ENCODE data around the gene PROCA1.
A peak's percentile ranks its signal among the peaks of the same experiment; 100 is the strongest.

PROCA1 gene

DNA sequence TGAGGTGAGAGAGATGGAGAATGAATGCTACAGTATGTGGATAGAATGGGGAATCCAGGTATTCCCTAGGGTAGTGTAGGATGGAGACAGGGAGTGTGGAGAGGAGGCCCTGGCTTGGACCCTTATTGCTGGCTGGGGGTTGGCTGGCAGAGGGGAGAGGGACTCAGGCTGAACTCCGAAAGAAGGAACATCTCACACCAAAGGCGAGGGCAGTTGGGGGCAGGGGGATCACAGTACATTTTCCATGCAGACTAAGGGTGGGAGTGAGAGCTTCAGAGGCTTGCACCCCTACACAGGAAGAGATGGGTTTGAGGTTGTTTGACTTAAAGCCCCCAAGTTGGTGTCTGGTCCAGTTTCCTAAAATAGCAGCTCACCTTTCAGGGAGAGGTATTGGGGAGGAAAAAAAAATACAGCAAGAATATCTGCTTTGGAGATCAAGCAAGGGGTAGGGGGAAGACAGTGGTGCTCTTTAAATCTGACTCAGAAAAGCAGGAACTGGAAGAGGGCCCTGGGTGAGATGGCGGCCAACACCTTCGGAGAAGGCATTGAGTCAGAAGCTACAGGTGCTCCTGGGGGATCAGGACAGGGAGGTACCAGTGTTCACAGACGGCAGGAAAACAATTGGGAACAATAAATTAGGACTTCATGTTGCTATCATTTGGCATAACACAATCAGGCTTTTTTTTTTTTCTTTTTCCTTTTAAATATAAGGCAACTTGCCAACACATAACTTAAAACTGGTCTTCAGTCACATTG lies 44.5 kb upstream of the PROCA1 start:
- peaks cover 3% of the 10 kb centered on the region for H3K79me2 ChIP-seq
- H3K9ac ChIP-seq, result no peak overlapping the region
- H3K36me3 ChIP-seq (ENCODE audit: control insufficient read depth, insufficient read depth, low read length), result no peaks in the 10 kb centered on the region
- H3K4me3 ChIP-seq (ENCODE audit: low read depth, low read length), result no peak overlapping the region
- no peaks in the 10 kb centered on the region for H3K9me3 ChIP-seq (ENCODE audit: control insufficient read depth, low read length)
- TF ChIP-seq, protein P1, sequence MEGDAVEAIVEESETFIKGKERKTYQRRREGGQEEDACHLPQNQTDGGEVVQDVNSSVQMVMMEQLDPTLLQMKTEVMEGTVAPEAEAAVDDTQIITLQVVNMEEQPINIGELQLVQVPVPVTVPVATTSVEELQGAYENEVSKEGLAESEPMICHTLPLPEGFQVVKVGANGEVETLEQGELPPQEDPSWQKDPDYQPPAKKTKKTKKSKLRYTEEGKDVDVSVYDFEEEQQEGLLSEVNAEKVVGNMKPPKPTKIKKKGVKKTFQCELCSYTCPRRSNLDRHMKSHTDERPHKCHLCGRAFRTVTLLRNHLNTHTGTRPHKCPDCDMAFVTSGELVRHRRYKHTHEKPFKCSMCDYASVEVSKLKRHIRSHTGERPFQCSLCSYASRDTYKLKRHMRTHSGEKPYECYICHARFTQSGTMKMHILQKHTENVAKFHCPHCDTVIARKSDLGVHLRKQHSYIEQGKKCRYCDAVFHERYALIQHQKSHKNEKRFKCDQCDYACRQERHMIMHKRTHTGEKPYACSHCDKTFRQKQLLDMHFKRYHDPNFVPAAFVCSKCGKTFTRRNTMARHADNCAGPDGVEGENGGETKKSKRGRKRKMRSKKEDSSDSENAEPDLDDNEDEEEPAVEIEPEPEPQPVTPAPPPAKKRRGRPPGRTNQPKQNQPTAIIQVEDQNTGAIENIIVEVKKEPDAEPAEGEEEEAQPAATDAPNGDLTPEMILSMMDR (IDR thresholded peaks at IDR 0.05), result no peak
- H3K27ac ChIP-seq, result no peak overlapping the region
- no peak overlapping the region for H3K4me2 ChIP-seq (ENCODE audit: low read length)
- no peaks in the 10 kb centered on the region for H3K4me1 ChIP-seq
- H3K27me3 ChIP-seq (ENCODE audit: control insufficient read depth, insufficient read depth, low read length), result no peaks in the 10 kb centered on the region
- no peak overlapping the region for H2AFZ ChIP-seq

DNA sequence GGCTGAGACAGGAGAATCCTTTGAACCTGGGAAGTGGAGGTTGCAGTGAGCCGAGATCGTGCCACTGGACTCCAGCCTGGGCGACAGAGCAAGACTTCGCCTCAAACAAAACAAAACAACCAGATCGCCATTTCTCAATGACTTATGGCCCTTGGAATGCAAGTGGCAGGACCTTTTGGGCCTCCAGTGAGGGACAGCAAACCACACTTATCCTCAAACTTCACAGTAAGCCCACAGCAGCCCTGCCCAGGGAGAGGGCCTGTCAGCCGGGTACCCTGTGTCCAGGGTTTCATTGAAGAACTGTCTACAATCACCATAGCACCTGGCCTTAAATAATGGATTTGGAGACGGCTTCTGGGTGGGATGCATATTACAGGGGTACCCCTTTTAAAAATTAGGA lies 43.8 kb upstream of the PROCA1 start:
- H3K4me2 ChIP-seq (ENCODE audit: low read length), result no peak overlapping the region
- TF ChIP-seq, protein P1 (IDR thresholded peaks at IDR 0.05), result no peak

DNA sequence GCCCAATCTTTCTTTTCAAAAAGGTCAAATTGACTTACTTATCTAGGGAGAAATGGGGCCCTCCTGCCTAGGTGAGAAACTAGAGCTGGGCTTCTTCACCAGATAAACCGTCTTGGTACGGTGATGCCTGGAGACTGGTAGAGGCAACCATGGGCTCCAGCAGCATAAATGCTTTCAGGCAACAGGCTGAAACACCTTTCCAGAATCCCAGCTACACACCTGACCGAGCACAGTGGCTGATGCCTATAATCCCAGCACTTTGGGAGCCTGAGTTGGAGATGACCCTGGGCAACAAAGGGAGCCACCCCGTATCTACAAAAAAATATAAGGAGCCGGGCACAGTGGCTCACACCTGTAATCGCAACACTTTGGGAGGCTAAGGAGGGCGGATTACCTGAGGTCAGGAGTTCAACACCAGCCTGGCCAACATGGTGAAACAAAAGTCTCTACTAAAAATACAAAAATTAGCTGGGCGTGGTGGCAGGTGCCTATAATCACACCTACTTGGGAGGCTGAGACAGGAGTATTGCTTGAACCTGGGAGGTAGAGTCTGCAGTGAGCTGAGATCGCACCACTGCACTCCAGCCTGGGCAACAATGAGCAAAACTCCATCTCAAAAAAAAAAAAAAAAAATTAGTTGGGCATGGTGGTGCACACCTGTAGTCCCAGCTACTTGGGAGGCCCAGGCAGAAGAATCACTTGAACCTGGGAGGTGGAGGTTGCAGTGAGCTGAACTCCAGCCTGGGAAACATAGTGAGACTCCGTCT lies 40.1 kb upstream of the PROCA1 start:
- H3K4me3 ChIP-seq (ENCODE audit: low read depth, low read length), result no peak overlapping the region
- H3K4me2 ChIP-seq (ENCODE audit: low read length), result no peak overlapping the region
- H3K9me3 ChIP-seq (ENCODE audit: control insufficient read depth, low read length), result no peaks in the 10 kb centered on the region
- no peak overlapping the region for H3K9ac ChIP-seq
- peaks cover 10% of the 10 kb centered on the region for H3K4me1 ChIP-seq
- H2AFZ ChIP-seq, result no peak overlapping the region
- TF ChIP-seq, protein P1 (IDR thresholded peaks at IDR 0.05), result no peak
- no peaks in the 10 kb centered on the region for H3K27me3 ChIP-seq (ENCODE audit: control insufficient read depth, insufficient read depth, low read length)
- no peaks in the 10 kb centered on the region for H3K36me3 ChIP-seq (ENCODE audit: control insufficient read depth, insufficient read depth, low read length)
- no peak overlapping the region for H3K27ac ChIP-seq
- H3K79me2 ChIP-seq, result peaks cover 3% of the 10 kb centered on the region

More for the DNA sequence above, 43.8 kb upstream of the PROCA1 start:
- Histone ChIP-seq H3K27me3 (ENCODE audit: control insufficient read depth, insufficient read depth, low read length) (no peaks in the 10 kb centered on the region), H3K79me2 (peaks cover 5% of the 10 kb centered on the region), H3K4me1 (no peaks in the 10 kb centered on the region), H3K36me3 (ENCODE audit: control insufficient read depth, insufficient read depth, low read length) (no peaks in the 10 kb centered on the region), H3K4me3 (ENCODE audit: low read depth, low read length) (no peak overlapping the region), H3K9ac (no peak overlapping the region), H3K27ac (no peak overlapping the region), H3K9me3 (ENCODE audit: control insufficient read depth, low read length) (no peaks in the 10 kb centered on the region), H2AFZ (no peak overlapping the region)

GRCh38 chr17:28750178-28751047 lies 38.7 kb upstream of the PROCA1 start:
- peak overlapping the region; percentile 0 for H3K27ac ChIP-seq
- TF ChIP-seq, protein P1 (IDR thresholded peaks at IDR 0.05), result peak; percentile 99
- no peaks in the 10 kb centered on the region for H3K27me3 ChIP-seq (ENCODE audit: control insufficient read depth, insufficient read depth, low read length)
- no peaks in the 10 kb centered on the region for H3K9me3 ChIP-seq (ENCODE audit: control insufficient read depth, low read length)
- peaks cover 3% of the 10 kb centered on the region for H3K79me2 ChIP-seq
- no peaks in the 10 kb centered on the region for H3K36me3 ChIP-seq (ENCODE audit: control insufficient read depth, insufficient read depth, low read length)
- no peak overlapping the region for H2AFZ ChIP-seq
- H3K4me1 ChIP-seq, result peaks cover 22% of the 10 kb centered on the region
- H3K4me2 ChIP-seq (ENCODE audit: low read length), result no peak overlapping the region
- H3K4me3 ChIP-seq (ENCODE audit: low read depth, low read length), result no peak overlapping the region
- no peak overlapping the region for H3K9ac ChIP-seq
